K562 (cell line): ENCODE results near the gene FBXO36. TPM values are rescaled to one million over a fixed set of nuclear protein-coding genes. Genes with fewer than 3 reads are reported as not detected.

Experiments
- ATAC-seq: fragments of 200-7000 bp; cut with Tn5 transposase; 3 replicates; pipeline ENCODE4 v1.9.1; 2020; ENCODE audit warnings: moderate library complexity
- BruUV-seq: library from RNA; stranded (reverse); fragments of 400-500 nt; replicated peaks from 2 replicates; lab custom pipeline; 2021; lab: Mats Ljungman, UMichigan
- CTCF ChIA-PET: fragments of 300-600 bp; formaldehyde crosslinking; extraction: SDS; loops from one replicate; lab custom pipeline; 2021; ENCODE audit warnings: low intra/inter-chr PET ratio; lab: Yijun Ruan, JAX
- POLR2A ChIA-PET: fragments of 300-600, 350-650 bp; sonication (Branson Sonifier 250); formaldehyde crosslinking; extraction: SDS; loops from one replicate; lab custom pipeline; 2021; ENCODE audit warnings: antibody characterized with exemption, inconsistent platforms; lab: Yijun Ruan, JAX
- DNase-seq, 4 experiments: peaks; one replicate each; pipeline versions ENCODE4 v3.0.0 to v3.0.0-alpha.2; 2011 to 2018; ENCODE audit warnings: low spot score in 3 of 4, mixed read lengths in 3 of 4; ENCODE audit errors: extremely low read depth in 1 of 4
- FAIRE-seq: peaks from 2 replicates; lab custom pipeline; 2011; peaks lifted over from hg19 to GRCh38; lab: Jason Lieb, UNC
- H2AFZ ChIP-seq: 2 replicates; pipeline ENCODE4 v1.6.0; 2011; ENCODE audit warnings: low read depth, low read length, control low read depth, inconsistent platforms
- H3K27ac ChIP-seq: fragments of 200-600 bp; 3 replicates; pipeline ENCODE4 v1.8.0; 2011; ENCODE audit warnings: low read depth, mild to moderate bottlenecking, control low read depth, inconsistent platforms, low read length, moderate library complexity, mixed read lengths; ENCODE audit errors: extremely low read depth
- H3K27me3 ChIP-seq, 2 experiments: fragments of 300-600 bp in 1 of 2; 2 replicates in 1 of 2; 3 replicates in 1 of 2; pipeline versions ENCODE4 v1.6.0 to v1.8.0; 2011; ENCODE audit warnings: inconsistent platforms in 2 of 2, low read length in 2 of 2, mild to moderate bottlenecking in 1 of 2, mixed read lengths in 1 of 2, moderate library complexity in 1 of 2; ENCODE audit not compliant: control insufficient read depth in 2 of 2, insufficient read depth in 2 of 2
- H3K36me3 ChIP-seq: fragments of 300-600 bp; 3 replicates; pipeline ENCODE4 v1.8.0; 2011; ENCODE audit warnings: mild to moderate bottlenecking, low read length, inconsistent platforms; ENCODE audit not compliant: control insufficient read depth, insufficient read depth
- H3K4me1 ChIP-seq, 2 experiments: fragments of 200-600 bp in 1 of 2; replicated peaks in 1 of 2; 2 replicates in 1 of 2; 3 replicates in 1 of 2; pipeline versions ENCODE4 v1.5.1 to v1.8.0; 2011; ENCODE audit warnings: inconsistent platforms in 2 of 2, low read length in 2 of 2, mild to moderate bottlenecking in 1 of 2, mixed read lengths in 1 of 2, moderate library complexity in 1 of 2; ENCODE audit not compliant: control insufficient read depth in 2 of 2, insufficient read depth in 2 of 2
- H3K4me2 ChIP-seq: 2 replicates; pipeline ENCODE4 v1.6.1; 2011; ENCODE audit warnings: low read length, control low read depth, inconsistent platforms, mixed read lengths; ENCODE audit not compliant: insufficient read depth
- H3K4me3 ChIP-seq: fragments of 200-600 bp; sonication (generic), shearing (Covaris generic); 2 replicates; pipeline ENCODE4 v1.5.1; 2016; ENCODE audit warnings: control low read depth, inconsistent platforms
- H3K79me2 ChIP-seq: fragments of 200-600 bp; 3 replicates; pipeline ENCODE4 v1.8.0; 2011; ENCODE audit warnings: low read length, inconsistent platforms; ENCODE audit not compliant: control insufficient read depth, insufficient read depth
- H3K9ac ChIP-seq, 2 experiments: 2 replicates each; pipeline versions ENCODE4 v1.6.0 to v1.6.1; 2011; ENCODE audit warnings: low read depth in 2 of 2, low read length in 2 of 2, control low read depth in 1 of 2, inconsistent platforms in 1 of 2, mild to moderate bottlenecking in 1 of 2, mixed read lengths in 1 of 2; ENCODE audit not compliant: insufficient read depth in 1 of 2
- H3K9me1 ChIP-seq: one replicate; pipeline ENCODE4 v1.6.0; 2011; ENCODE audit warnings: inconsistent platforms, mild to moderate bottlenecking, low read length, moderate library complexity; ENCODE audit not compliant: control insufficient read depth, insufficient read depth
- H3K9me3 ChIP-seq: replicated peaks from 2 replicates; pipeline ENCODE4 v1.5.1; 2011; ENCODE audit warnings: low read depth, low read length, inconsistent platforms; ENCODE audit not compliant: control insufficient read depth, insufficient read depth
- H4K20me1 ChIP-seq: replicated peaks from 2 replicates; pipeline ENCODE4 v1.6.1; 2011; ENCODE audit warnings: low read length, inconsistent platforms, mixed read lengths; ENCODE audit not compliant: control insufficient read depth, insufficient read depth
- BRD4 ChIP-seq: fragments of 200-600 bp; sonication (generic); IDR thresholded peaks from 2 replicates; pipeline ENCODE4 v1.6.1; 2017; ENCODE audit warnings: inconsistent platforms
- EP300 ChIP-seq: IDR thresholded peaks from 2 replicates; pipeline ENCODE4 v1.6.1; 2012; ENCODE audit warnings: low read length, improper control_type of control experiment
- GABPA ChIP-seq: fragments of 200-800 bp; sonication (Bioruptor generic); conservative IDR thresholded peaks from 2 replicates; pipeline ENCODE4 v1.6.1; 2016; ENCODE audit warnings: low read depth, missing genetic modification characterization, missing compliant biosample characterization
- HMG20B ChIP-seq: fragments of 250-450 bp; sonication (Bioruptor Pico); IDR thresholded peaks from 2 replicates; pipeline ENCODE4 v1.5.0; 2021; ENCODE audit warnings: mild to moderate bottlenecking
- IFI16 ChIP-seq: fragments of 250-450 bp; sonication (Bioruptor Pico); IDR thresholded peaks from 2 replicates; pipeline ENCODE4 v2.1.2; 2022; ENCODE audit warnings: mild to moderate bottlenecking, inconsistent platforms
- NFATC3 ChIP-seq: fragments of 450-650 bp; IDR thresholded peaks from 2 replicates; pipeline ENCODE4 v1.6.1; 2017; ENCODE audit warnings: mild to moderate bottlenecking
- RBFOX2 ChIP-seq: fragments of 200-400 bp; formaldehyde crosslinking; IDR thresholded peaks from 2 replicates; pipeline ENCODE4 v1.6.1; 2017; ENCODE audit warnings: low read depth, mild to moderate bottlenecking, low read length, moderate library complexity
- SAFB2 ChIP-seq: fragments of 200-400 bp; formaldehyde crosslinking; IDR thresholded peaks from 2 replicates; pipeline ENCODE4 v1.6.1; 2018; ENCODE audit warnings: borderline replicate concordance, low read length, low read depth, moderate library complexity; ENCODE audit not compliant: severe bottlenecking
- SUPT5H ChIP-seq: fragments of 450-650 bp; IDR thresholded peaks from 2 replicates; pipeline ENCODE4 v1.6.1; 2016
- XRCC4 ChIP-seq: IDR thresholded peaks from one replicate; pipeline ENCODE4 v1.6.1; 2011; ENCODE audit not compliant: insufficient read depth, insufficient read length; ENCODE audit errors: extremely low read depth
- WGBS: fragments of 100-300 bp; shearing (Covaris generic); methylation state at CpG from one replicate; pipeline ENCODE4 v1.1.6; 2016; ENCODE audit warnings: low coverage, mixed read lengths; ENCODE audit not compliant: insufficient coverage; ENCODE audit errors: missing lambda C conversion rate; 5-methylcytosine and 5-hydroxymethylcytosine counted together
- in situ Hi-C: fragments of 300-500 bp; cut with MboI; formaldehyde crosslinking; loops from 4 replicates; pipeline ENCODE4 v1.15.0; 2018; ENCODE audit warnings: inconsistent platforms, mixed read lengths
- intact Hi-C: fragments of 100-400 bp; cut with micrococcal nuclease; formaldehyde crosslinking; loops from 2 replicates; pipeline ENCODE4 v1.14.2; 2022
- polyA plus RNA-seq, 8 experiments: library from polyadenylated mRNA; depleted of rRNA in 4 of 8; stranded (reverse) in 5 of 8; unstranded in 3 of 8; fragments of >200 nt; fragmentation: Nextera tagmentation in 2 of 8; fragmentation: Illumina TruSeq in 1 of 8; extraction: Ambion mirVana in 2 of 8; extraction: Trizol in 1 of 8; gene quantifications; 2 replicates each; pipeline versions ENCODE4 v1.2.1 to v1.2.3, GENCODE V29; 2011 to 2014; ENCODE audit warnings: inconsistent platforms in 1 of 8, missing spikeins in 1 of 8
- total RNA-seq, 7 experiments: library from RNA; depleted of rRNA in 6 of 7; stranded (reverse); fragments of >200 nt in 6 of 7; fragmentation: Illumina TruSeq in 2 of 7; extraction: Trizol in 2 of 7; gene quantifications; 2 replicates each; pipeline versions ENCODE4 v1.2.1 to v1.2.3, GENCODE V29; 2011 to 2021; ENCODE audit warnings: low replicate concordance in 1 of 7
- TF ChIP-seq, protein P1 (sequence below): fragments of 450-650 bp; IDR thresholded peaks from 2 replicates; pipeline ENCODE4 v1.6.1; 2016
- TF ChIP-seq, protein P2 (sequence below): fragments of 450-650 bp; IDR thresholded peaks from 2 replicates; pipeline ENCODE4 v1.6.1; 2017; ENCODE audit warnings: antibody characterized with exemption
- TF ChIP-seq, protein P3 (sequence below): fragments of 250-450 bp; sonication (Bioruptor Pico); IDR thresholded peaks from 2 replicates; pipeline ENCODE4 v1.5.0; 2022; ENCODE audit warnings: mild to moderate bottlenecking
- TF ChIP-seq, protein P4 (sequence below): fragments of 250-450 bp; sonication (Bioruptor Pico); IDR thresholded peaks from 2 replicates; pipeline ENCODE4 v1.4.0; 2020

Gene FBXO36
- total and polyA plus RNA-seq, 9 of the 15 experiments (the other 6 are each of a cell fraction or from before 2014, with no cell fraction given): 0.40 to 0.91 (median 0.58) TPM

DNA sequence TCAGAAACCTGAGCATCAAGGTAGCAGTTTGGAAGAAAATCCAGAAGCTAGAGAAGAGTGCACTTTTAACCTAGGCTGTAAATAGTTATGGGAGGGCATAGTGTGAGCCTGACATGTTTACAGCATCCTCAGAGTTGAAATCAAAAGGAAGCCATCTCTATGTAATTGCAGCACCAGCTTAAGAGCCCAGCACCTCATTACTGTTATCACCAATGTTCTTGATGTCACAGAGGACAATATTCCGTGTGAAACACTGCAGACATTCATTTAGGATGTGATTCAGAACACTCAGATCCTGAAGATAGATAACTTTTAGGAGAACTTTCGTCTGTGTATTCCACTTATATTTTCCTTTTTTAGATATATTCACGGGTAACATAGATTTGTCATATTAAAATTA lies 48.1 kb downstream of the FBXO36 start:
- ChIA-PET POLR2A (no interaction called here), CTCF (no interaction called here)
- H3K4me2 ChIP-seq: no peak overlapping the region
- H3K36me3 ChIP-seq: no peaks in the 10 kb centered on the region
- no peak overlapping the region for H2AFZ ChIP-seq
- in situ Hi-C loops (no loop called here), intact Hi-C loops (loop anchor here (5.0 kb wide), 1 partner anchor 48 kb away; the partner anchor contains the start of genes FBXO36 and TRIP12)
- no peaks in the 10 kb centered on the region for H4K20me1 ChIP-seq
- no peak for TF ChIP-seq EP300
- TF ChIP-seq NFATC3: no peak
- no peak for TF ChIP-seq IFI16 (CRISPR knock-in tag)
- no peak for TF ChIP-seq BRD4
- TF ChIP-seq GABPA: no peak
- no peak for TF ChIP-seq SAFB2
- TF ChIP-seq, protein P1, sequence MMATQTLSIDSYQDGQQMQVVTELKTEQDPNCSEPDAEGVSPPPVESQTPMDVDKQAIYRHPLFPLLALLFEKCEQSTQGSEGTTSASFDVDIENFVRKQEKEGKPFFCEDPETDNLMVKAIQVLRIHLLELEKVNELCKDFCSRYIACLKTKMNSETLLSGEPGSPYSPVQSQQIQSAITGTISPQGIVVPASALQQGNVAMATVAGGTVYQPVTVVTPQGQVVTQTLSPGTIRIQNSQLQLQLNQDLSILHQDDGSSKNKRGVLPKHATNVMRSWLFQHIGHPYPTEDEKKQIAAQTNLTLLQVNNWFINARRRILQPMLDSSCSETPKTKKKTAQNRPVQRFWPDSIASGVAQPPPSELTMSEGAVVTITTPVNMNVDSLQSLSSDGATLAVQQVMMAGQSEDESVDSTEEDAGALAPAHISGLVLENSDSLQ: no peak
- no peak for TF ChIP-seq SUPT5H
- TF ChIP-seq RBFOX2: no peak
- TF ChIP-seq, protein P2, sequence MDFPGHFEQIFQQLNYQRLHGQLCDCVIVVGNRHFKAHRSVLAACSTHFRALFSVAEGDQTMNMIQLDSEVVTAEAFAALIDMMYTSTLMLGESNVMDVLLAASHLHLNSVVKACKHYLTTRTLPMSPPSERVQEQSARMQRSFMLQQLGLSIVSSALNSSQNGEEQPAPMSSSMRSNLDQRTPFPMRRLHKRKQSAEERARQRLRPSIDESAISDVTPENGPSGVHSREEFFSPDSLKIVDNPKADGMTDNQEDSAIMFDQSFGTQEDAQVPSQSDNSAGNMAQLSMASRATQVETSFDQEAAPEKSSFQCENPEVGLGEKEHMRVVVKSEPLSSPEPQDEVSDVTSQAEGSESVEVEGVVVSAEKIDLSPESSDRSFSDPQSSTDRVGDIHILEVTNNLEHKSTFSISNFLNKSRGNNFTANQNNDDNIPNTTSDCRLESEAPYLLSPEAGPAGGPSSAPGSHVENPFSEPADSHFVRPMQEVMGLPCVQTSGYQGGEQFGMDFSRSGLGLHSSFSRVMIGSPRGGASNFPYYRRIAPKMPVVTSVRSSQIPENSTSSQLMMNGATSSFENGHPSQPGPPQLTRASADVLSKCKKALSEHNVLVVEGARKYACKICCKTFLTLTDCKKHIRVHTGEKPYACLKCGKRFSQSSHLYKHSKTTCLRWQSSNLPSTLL: no peak
- TF ChIP-seq, protein P3, sequence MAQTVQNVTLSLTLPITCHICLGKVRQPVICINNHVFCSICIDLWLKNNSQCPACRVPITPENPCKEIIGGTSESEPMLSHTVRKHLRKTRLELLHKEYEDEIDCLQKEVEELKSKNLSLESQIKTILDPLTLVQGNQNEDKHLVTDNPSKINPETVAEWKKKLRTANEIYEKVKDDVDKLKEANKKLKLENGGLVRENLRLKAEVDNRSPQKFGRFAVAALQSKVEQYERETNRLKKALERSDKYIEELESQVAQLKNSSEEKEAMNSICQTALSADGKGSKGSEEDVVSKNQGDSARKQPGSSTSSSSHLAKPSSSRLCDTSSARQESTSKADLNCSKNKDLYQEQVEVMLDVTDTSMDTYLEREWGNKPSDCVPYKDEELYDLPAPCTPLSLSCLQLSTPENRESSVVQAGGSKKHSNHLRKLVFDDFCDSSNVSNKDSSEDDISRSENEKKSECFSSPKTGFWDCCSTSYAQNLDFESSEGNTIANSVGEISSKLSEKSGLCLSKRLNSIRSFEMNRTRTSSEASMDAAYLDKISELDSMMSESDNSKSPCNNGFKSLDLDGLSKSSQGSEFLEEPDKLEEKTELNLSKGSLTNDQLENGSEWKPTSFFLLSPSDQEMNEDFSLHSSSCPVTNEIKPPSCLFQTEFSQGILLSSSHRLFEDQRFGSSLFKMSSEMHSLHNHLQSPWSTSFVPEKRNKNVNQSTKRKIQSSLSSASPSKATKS: no peak
- no peak for TF ChIP-seq HMG20B (CRISPR knock-in tag)
- no peak for TF ChIP-seq XRCC4
- TF ChIP-seq, protein P4, sequence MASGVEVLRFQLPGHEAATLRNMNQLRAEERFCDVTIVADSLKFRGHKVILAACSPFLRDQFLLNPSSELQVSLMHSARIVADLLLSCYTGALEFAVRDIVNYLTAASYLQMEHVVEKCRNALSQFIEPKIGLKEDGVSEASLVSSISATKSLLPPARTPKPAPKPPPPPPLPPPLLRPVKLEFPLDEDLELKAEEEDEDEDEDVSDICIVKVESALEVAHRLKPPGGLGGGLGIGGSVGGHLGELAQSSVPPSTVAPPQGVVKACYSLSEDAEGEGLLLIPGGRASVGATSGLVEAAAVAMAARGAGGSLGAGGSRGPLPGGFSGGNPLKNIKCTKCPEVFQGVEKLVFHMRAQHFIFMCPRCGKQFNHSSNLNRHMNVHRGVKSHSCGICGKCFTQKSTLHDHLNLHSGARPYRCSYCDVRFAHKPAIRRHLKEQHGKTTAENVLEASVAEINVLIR (CRISPR knock-in tag): no peak
- TF ChIP-seq, all 486 proteins: peak for 0
- FAIRE-seq (no peak), DNase-seq (no peak), ATAC-seq (no peak)
- no peak overlapping the region for H3K27ac ChIP-seq
- H3K9me3 ChIP-seq: no peaks in the 10 kb centered on the region
- H3K4me1 ChIP-seq: no peaks in the 10 kb centered on the region; a peak in 1 of 5 replicates
- no peak overlapping the region for H3K4me3 ChIP-seq
- 20% methylated on average over 3 of the region's 3 CpGs for WGBS
- BruUV-seq: no TSS peak
- no peaks in the 10 kb centered on the region for H3K9me1 ChIP-seq
- H3K27me3 ChIP-seq: no peaks in the 10 kb centered on the region
- H3K79me2 ChIP-seq: no peaks in the 10 kb centered on the region
- H3K9ac ChIP-seq: no peak overlapping the region
